H1 (cell line): ENCODE measurements around the gene ZNF442. TPM values are rescaled to one million over a fixed set of nuclear protein-coding genes. Genes with fewer than 3 reads are reported as not detected.

Source experiments
- CTCF ChIA-PET: fragments of 300-600 bp; sonication (Branson Sonifier 250); formaldehyde crosslinking; loops from one replicate; lab custom pipeline; 2021; ENCODE audit not compliant: partially characterized antibody; lab: Charles Lee
- POLR2A ChIA-PET: fragments of 300-600 bp; sonication (Branson Sonifier 250); formaldehyde crosslinking; loops from one replicate; lab custom pipeline; 2021; ENCODE audit warnings: inconsistent platforms; ENCODE audit not compliant: partially characterized antibody; lab: Charles Lee
- DNase-seq, 2 experiments: peaks; one replicate each; pipeline versions ENCODE4 v3.0.0 to v3.0.0-alpha.2; 2010 to 2022; ENCODE audit warnings: low spot score in 2 of 2, low read depth in 1 of 2, mixed read lengths in 1 of 2
- FAIRE-seq: peaks from 2 replicates; lab custom pipeline; 2011; peaks lifted over from hg19 to GRCh38; lab: Jason Lieb, UNC
- H2AFZ ChIP-seq: 2 replicates; pipeline ENCODE4 v1.8.1; 2012; ENCODE audit warnings: low read length, inconsistent platforms
- H2AK5ac ChIP-seq: 2 replicates; pipeline ENCODE4 v1.6.1; 2013; ENCODE audit warnings: low read depth, low read length
- H2BK120ac ChIP-seq: replicated peaks from 2 replicates; pipeline ENCODE3; 2013; ENCODE audit warnings: low read depth, low read length, inconsistent platforms
- H2BK12ac ChIP-seq: 2 replicates; pipeline ENCODE4 v1.6.1; 2013; ENCODE audit warnings: low read depth, low read length
- H2BK15ac ChIP-seq: 2 replicates; pipeline ENCODE4 v1.6.1; 2013; ENCODE audit warnings: low read length
- H2BK20ac ChIP-seq: 2 replicates; pipeline ENCODE4 v1.6.1; 2013; ENCODE audit warnings: low read length
- H2BK5ac ChIP-seq: 2 replicates; pipeline ENCODE4 v1.6.1; 2013; ENCODE audit warnings: low read depth, low read length
- H3K14ac ChIP-seq: 2 replicates; pipeline ENCODE4 v1.6.1; 2013; ENCODE audit warnings: inconsistent platforms; ENCODE audit not compliant: insufficient read length
- H3K18ac ChIP-seq: 2 replicates; pipeline ENCODE4 v1.6.1; 2013; ENCODE audit warnings: low read length; ENCODE audit errors: extremely low read depth
- H3K23ac ChIP-seq: 2 replicates; pipeline ENCODE4 v1.6.1; 2013; ENCODE audit warnings: inconsistent platforms; ENCODE audit not compliant: insufficient read length
- H3K23me2 ChIP-seq: 2 replicates; pipeline ENCODE4 v1.6.1; 2013; ENCODE audit warnings: low read depth, low read length
- H3K27ac ChIP-seq: 2 replicates; pipeline ENCODE4 v1.6.1; 2011; ENCODE audit warnings: low read depth, low read length, inconsistent platforms
- H3K27me3 ChIP-seq, 4 experiments: replicated peaks in 1 of 4; 1 replicate in 1 of 4; 2 replicates in 3 of 4; pipeline versions ENCODE4 v1.6.1 to v1.8.1; 2011 to 2013; ENCODE audit warnings: low read length in 3 of 4, mild to moderate bottlenecking in 3 of 4, inconsistent platforms in 2 of 4, mixed read lengths in 2 of 4, moderate library complexity in 1 of 4; ENCODE audit not compliant: control insufficient read depth in 3 of 4, insufficient read depth in 3 of 4; ENCODE audit errors: extremely low read depth in 1 of 4
- H3K36me3 ChIP-seq, 4 experiments: 2 replicates each; pipeline versions ENCODE4 v1.6.1 to v1.8.1; 2011 to 2013; ENCODE audit warnings: mild to moderate bottlenecking in 4 of 4, low read length in 3 of 4, moderate library complexity in 2 of 4, control low read depth in 1 of 4, inconsistent platforms in 1 of 4; ENCODE audit not compliant: insufficient read depth in 4 of 4, control insufficient read depth in 2 of 4
- H3K4ac ChIP-seq: replicated peaks from 2 replicates; pipeline ENCODE3; 2013; ENCODE audit warnings: low read length, low read depth, mixed read lengths, inconsistent platforms; ENCODE audit not compliant: insufficient read length
- H3K4me1 ChIP-seq, 4 experiments: replicated peaks in 1 of 4; 1 replicate in 1 of 4; 2 replicates in 3 of 4; pipeline versions ENCODE4 v1.6.1 to v1.8.1; 2011 to 2013; ENCODE audit warnings: low read length in 3 of 4, inconsistent platforms in 2 of 4, mixed read lengths in 1 of 4; ENCODE audit not compliant: insufficient read depth in 4 of 4, control insufficient read depth in 3 of 4
- H3K4me2 ChIP-seq, 2 experiments: 2 replicates each; pipeline versions ENCODE4 v1.6.1 to v1.8.1; 2011 to 2013; ENCODE audit warnings: low read depth in 2 of 2, low read length in 2 of 2, control low read depth in 1 of 2, inconsistent platforms in 1 of 2, mild to moderate bottlenecking in 1 of 2; ENCODE audit not compliant: insufficient read depth in 1 of 2
- H3K4me3 ChIP-seq, 4 experiments: fragments of 200-600, 300-600 bp in 1 of 4; sonication (generic), shearing (Covaris generic), sonication (Bioruptor Twin) in 1 of 4; 2 replicates each; pipeline versions ENCODE4 v1.5.1 to v1.8.1; 2011 to 2016; ENCODE audit warnings: low read length in 4 of 4, low read depth in 3 of 4, control low read depth in 2 of 4, inconsistent platforms in 2 of 4, mild to moderate bottlenecking in 2 of 4, mixed read lengths in 1 of 4, moderate library complexity in 1 of 4; ENCODE audit not compliant: insufficient read depth in 2 of 4; ENCODE audit errors: extremely low read depth in 1 of 4
- H3K56ac ChIP-seq: replicated peaks from 2 replicates; pipeline ENCODE3; 2013; ENCODE audit warnings: low read depth, mild to moderate bottlenecking, mixed read lengths, low read length, inconsistent platforms; ENCODE audit not compliant: insufficient read length
- H3K79me1 ChIP-seq: 2 replicates; pipeline ENCODE4 v1.6.1; 2013; ENCODE audit warnings: low read depth, low read length, control low read depth
- H3K79me2 ChIP-seq, 2 experiments: 2 replicates each; pipeline versions ENCODE4 v1.6.1 to v1.8.1; 2012 to 2013; ENCODE audit warnings: low read length in 2 of 2, mild to moderate bottlenecking in 2 of 2, inconsistent platforms in 1 of 2; ENCODE audit not compliant: insufficient read depth in 2 of 2, control insufficient read depth in 1 of 2
- H3K9ac ChIP-seq, 4 experiments: replicated peaks in 1 of 4; 1 replicate in 1 of 4; 2 replicates in 3 of 4; pipeline versions ENCODE4 v1.6.1 to v1.8.1; 2011 to 2013; ENCODE audit warnings: low read depth in 3 of 4, low read length in 3 of 4, control low read depth in 2 of 4, mild to moderate bottlenecking in 2 of 4, moderate library complexity in 2 of 4, inconsistent platforms in 1 of 4; ENCODE audit errors: extremely low read depth in 1 of 4
- H3K9me3 ChIP-seq, 2 experiments: 2 replicates each; pipeline versions ENCODE4 v1.6.1 to v1.8.1; 2012 to 2013; ENCODE audit warnings: mild to moderate bottlenecking in 2 of 2, moderate library complexity in 2 of 2, control low read depth in 1 of 2, inconsistent platforms in 1 of 2, low read depth in 1 of 2, low read length in 1 of 2, mixed read lengths in 1 of 2; ENCODE audit not compliant: insufficient read depth in 2 of 2
- H4K20me1 ChIP-seq, 2 experiments: replicated peaks in 1 of 2; 2 replicates each; pipeline versions ENCODE3 to v1.8.1; 2011 to 2013; ENCODE audit warnings: inconsistent platforms in 2 of 2, low read length in 2 of 2, mild to moderate bottlenecking in 1 of 2; ENCODE audit not compliant: insufficient read depth in 2 of 2, control insufficient read depth in 1 of 2
- H4K5ac ChIP-seq: 2 replicates; pipeline ENCODE4 v1.6.1; 2013; ENCODE audit warnings: low read length, low read depth, mixed read lengths, inconsistent platforms; ENCODE audit not compliant: insufficient read length
- H4K8ac ChIP-seq: 2 replicates; pipeline ENCODE4 v1.8.0; 2013; ENCODE audit warnings: mild to moderate bottlenecking, moderate library complexity, low read length, inconsistent platforms; ENCODE audit not compliant: insufficient read depth; ENCODE audit errors: extremely low read depth
- H4K91ac ChIP-seq: replicated peaks from 2 replicates; pipeline ENCODE3; 2013; ENCODE audit warnings: low read length, mixed read lengths, inconsistent platforms; ENCODE audit not compliant: insufficient read length
- HDAC2 ChIP-seq, 2 experiments: fragments of 300-600 bp in 1 of 2; sonication (generic) in 1 of 2; IDR thresholded peaks; 2 replicates each; pipeline ENCODE4 v1.6.1; 2011 to 2012; ENCODE audit warnings: low read depth in 2 of 2, low read length in 2 of 2, mild to moderate bottlenecking in 2 of 2, moderate library complexity in 2 of 2, borderline replicate concordance in 1 of 2, inconsistent platforms in 1 of 2
- KDM1A ChIP-seq: fragments of 200-600, 300-600 bp; sonication (generic); IDR thresholded peaks from 2 replicates; pipeline ENCODE4 v1.7.1; 2016; ENCODE audit warnings: mild to moderate bottlenecking, low read length, borderline replicate concordance
- RBBP5 ChIP-seq: IDR thresholded peaks from 2 replicates; pipeline ENCODE4 v1.7.1; 2012; ENCODE audit warnings: low read depth, mild to moderate bottlenecking, inconsistent platforms, low read length, moderate library complexity, borderline replicate concordance
- SRF ChIP-seq: IDR thresholded peaks from 2 replicates; pipeline ENCODE4 v1.6.1; 2011; ENCODE audit warnings: mild to moderate bottlenecking, low read depth, low read length, moderate library complexity
- YY1 ChIP-seq: IDR thresholded peaks from 2 replicates; pipeline ENCODE4 v1.6.1; 2011; ENCODE audit warnings: low read depth, mild to moderate bottlenecking, low read length
- ZNF274 ChIP-seq: IDR thresholded peaks from 2 replicates; pipeline ENCODE4 v1.7.0; 2012; ENCODE audit warnings: low read length, borderline replicate concordance; ENCODE audit errors: extremely low read depth
- WGBS, 2 experiments: shearing (Covaris generic) in 1 of 2; methylation state at CpG; one replicate each; pipeline versions ENCODE4 v1.1.6 to v1.1.7; 2013 to 2015; ENCODE audit warnings: low lambda C conversion rate in 2 of 2, mixed read lengths in 2 of 2, inconsistent platforms in 1 of 2, low coverage in 1 of 2, missing lambda C conversion rate in 1 of 2; ENCODE audit not compliant: insufficient replicate concordance in 2 of 2, insufficient coverage in 1 of 2, insufficient read length in 1 of 2; ENCODE audit errors: extremely low coverage in 1 of 2, missing lambda C conversion rate in 1 of 2; 5-methylcytosine and 5-hydroxymethylcytosine counted together
- polyA plus RNA-seq, 7 experiments: library from polyadenylated mRNA; depleted of rRNA in 3 of 7; stranded (reverse) in 5 of 7; unstranded in 2 of 7; fragments of >200 nt in 5 of 7; fragments of 200-250 nt in 2 of 7; gene quantifications; 1 replicate in 5 of 7; 2 replicates in 1 of 7; 4 replicates in 1 of 7; pipeline versions ENCODE4 v1.2.1 to v1.2.3, GENCODE V29; 2011 to 2013; ENCODE audit warnings: missing spikeins in 2 of 7, mixed read lengths in 2 of 7
- total RNA-seq: library from RNA; stranded (reverse); fragmentation: NEBNext Ultra II Directional; extraction: Animal tissue kit (Norgen Biotek cat#: 25700); gene quantifications from 2 replicates; pipeline ENCODE4 v1.2.1, GENCODE V29; 2021

Gene ZNF442
- total and polyA plus RNA-seq, 2 of the 8 experiments (the other 6 are each of a cell fraction or from before 2014, with no cell fraction given), result 0.60 to 2.4 TPM

GRCh38 chr19:12318782-12319413 is 46.6 kb downstream of the ZNF442 start:
- Histone ChIP-seq H4K5ac (no peak overlapping the region), H4K91ac (no peak overlapping the region), H3K9me3 (peaks cover 36 to 58% of the 10 kb centered on the region in 2 experiments), H3K4me2 (no peak overlapping the region), H2BK15ac (no peak overlapping the region), H2AK5ac (no peak overlapping the region), H3K23ac (no peak overlapping the region), H3K18ac (no peak overlapping the region), H4K8ac (no peak overlapping the region), H3K9ac (no peak overlapping the region), H2AFZ (no peak overlapping the region), H4K20me1 (no peaks in the 10 kb centered on the region), H3K27me3 (no peaks in the 10 kb centered on the region), H2BK12ac (no peak overlapping the region), H3K23me2 (no peaks in the 10 kb centered on the region), H2BK5ac (no peak overlapping the region), H3K27ac (no peak overlapping the region), H3K14ac (no peak overlapping the region), H3K36me3 (peaks cover 0 to 35% (median 12%) of the 10 kb centered on the region in 4 experiments; a peak in 5 of 8 replicates), H3K4me3 (0 out of 8 replicates have a peak overlapping the region, but pooled peaks of 1 of the 4 experiments have one; percentile 0), H3K4me1 (no peaks in the 10 kb centered on the region), H2BK20ac (no peak overlapping the region), H3K4ac (no peak overlapping the region), H3K56ac (no peak overlapping the region), H3K79me1 (no peaks in the 10 kb centered on the region), H2BK120ac (no peak overlapping the region), H3K79me2 (no peaks in the 10 kb centered on the region)
- TF ChIP-seq RBBP5 (no peak), YY1 (no peak), HDAC2 (IDR thresholded peaks at IDR 0.05; ENCODE audit: borderline replicate concordance in 1 of 2, low read depth in 2 of 2, low read length in 2 of 2) (no peak), KDM1A (no peak), SRF (no peak), ZNF274 (peak; percentile 63)
- DNase-seq (no peak), FAIRE-seq (no peak)
- CTCF ChIA-PET, result no interaction called here
- WGBS, 2 experiments, result 88% methylated on average over 13 of the region's 13 CpGs; no CpG with 5 or more reads in 1 of the 2 experiments
- POLR2A ChIA-PET, result interaction anchor here (0.7 kb wide), 1 partner anchor 13 kb away, joined by 3 read pairs; no protein-coding TSS in a partner anchor
